GM19025 (cell line): ENCODE measurements around the gene PLEKHM2.

ENCODE experiments used
- ATAC-seq: cut with Tn5 transposase; IDR thresholded peaks from one replicate; pipeline ENCODE4 v1.9.1; 2021; ENCODE audit warnings: mild to moderate bottlenecking, low read depth, moderate library complexity; ENCODE audit not compliant: unreplicated experiment

The PLEKHM2 gene

DNA sequence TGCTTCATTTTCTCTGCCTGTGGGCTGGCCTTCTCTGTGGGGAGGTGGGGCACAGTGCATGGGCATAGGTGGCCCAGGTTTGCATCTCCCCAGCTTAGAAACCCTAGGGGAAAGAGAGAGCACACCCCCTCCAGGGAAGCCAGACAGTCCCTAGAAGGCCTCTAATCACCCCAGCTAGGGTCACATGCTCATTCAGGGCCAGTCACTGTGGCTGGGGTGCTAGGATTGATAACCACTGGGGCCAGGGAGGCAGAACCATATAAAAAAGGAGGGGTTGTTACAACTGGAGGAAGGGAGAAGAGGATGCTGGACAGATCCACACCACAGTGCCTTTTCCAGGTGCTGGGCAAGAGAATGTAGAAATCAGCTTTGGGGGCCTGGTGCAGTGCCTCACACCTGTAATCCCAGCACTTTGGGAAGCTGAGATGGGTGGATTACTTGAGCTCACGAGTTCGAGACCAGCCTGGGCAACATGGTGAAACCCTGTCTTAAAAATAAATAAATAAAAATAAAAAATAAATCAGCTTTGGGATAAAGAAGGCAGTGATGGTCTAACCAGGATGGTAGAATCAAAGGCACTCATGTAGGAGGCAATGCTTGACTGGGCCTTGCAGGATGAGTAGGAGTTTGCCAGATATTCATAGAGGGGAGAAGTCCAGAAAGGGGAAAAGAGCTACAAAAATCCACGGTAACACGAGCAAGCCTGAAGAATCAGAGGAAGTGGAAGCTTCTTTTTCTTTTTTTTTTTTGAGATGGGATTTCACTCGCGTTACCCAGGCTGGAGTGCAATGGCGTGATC, 94.0 kb downstream of the PLEKHM2 start:
- no peak for ATAC-seq
